ENCODE data around the gene AFDN. TPM values are rescaled to one million over a fixed set of nuclear protein-coding genes. Genes with fewer than 3 reads are reported as not detected.

Gene AFDN
- total and polyA plus RNA-seq, 2 of the 8 experiments (the other 6 are each of a cell fraction or from before 2014, with no cell fraction given): 53.4 to 192 TPM

DNA sequence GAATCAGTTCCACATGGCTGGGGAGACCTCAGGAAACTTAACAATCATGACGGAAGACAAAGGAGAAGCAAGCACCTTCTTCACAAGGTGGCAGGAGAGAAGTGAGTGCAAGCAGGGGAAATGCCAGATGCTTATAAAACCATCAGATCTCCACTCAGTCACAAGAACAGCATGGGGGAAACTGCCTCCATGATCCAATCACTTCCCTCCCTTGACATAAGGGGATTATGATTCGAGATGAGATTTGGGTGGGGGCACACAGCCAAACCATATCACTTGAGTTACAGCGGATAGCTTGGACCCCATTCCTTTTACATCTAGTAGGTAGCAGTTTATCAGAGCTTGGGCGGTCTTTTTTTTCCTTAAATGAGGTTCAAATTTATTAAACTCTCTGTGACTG, 19.1 kb downstream of the AFDN start (continued):
- no peak for TF ChIP-seq SIX5 (IDR thresholded peaks at IDR 0.05; ENCODE audit: low read depth, low read length)
- TF ChIP-seq E2F6 (IDR thresholded peaks at IDR 0.05): no peak
- TF ChIP-seq SP4 (IDR thresholded peaks at IDR 0.05; ENCODE audit: low read length): no peak
- TF ChIP-seq GTF2F1 (IDR thresholded peaks at IDR 0.05; ENCODE audit: borderline replicate concordance, low read depth, low read length): no peak

Data from H1 (cell line).